Calu3 (cell line): ENCODE results near the gene ASCC2. TPM values are rescaled to one million over a fixed set of nuclear protein-coding genes. Genes with fewer than 3 reads are reported as not detected.

Experiments used
- BruUV-seq: library from RNA; stranded (reverse); fragments of 400-500 nt; replicated peaks from 2 replicates; lab custom pipeline; 2021; lab: Mats Ljungman, UMichigan
- CTCF ChIA-PET: fragments of 300-600 bp; sonication (Branson Sonifier 250); formaldehyde crosslinking; loops from one replicate; lab custom pipeline; 2022; ENCODE audit warnings: antibody characterized with exemption; lab: Charles Lee
- DNase-seq: peaks from one replicate; pipeline ENCODE4 v3.0.0; 2022
- H3K27ac Mint-ChIP-seq: one replicate; pipeline ENCODE4 v1.8.0; 2022; ENCODE audit warnings: mixed read lengths; ENCODE audit not compliant: unreplicated experiment
- H3K27me3 Mint-ChIP-seq: one replicate; pipeline ENCODE4 v1.8.0; 2022; ENCODE audit warnings: mixed read lengths; ENCODE audit not compliant: unreplicated experiment
- H3K36me3 Mint-ChIP-seq: one replicate; pipeline ENCODE4 v1.8.0; 2022; ENCODE audit warnings: mild to moderate bottlenecking, moderate library complexity, mixed read lengths; ENCODE audit not compliant: insufficient read depth, unreplicated experiment
- H3K4me1 Mint-ChIP-seq: one replicate; pipeline ENCODE4 v1.8.0; 2022; ENCODE audit warnings: mild to moderate bottlenecking, low read depth, mixed read lengths; ENCODE audit not compliant: unreplicated experiment
- H3K4me3 Mint-ChIP-seq: one replicate; pipeline ENCODE4 v1.8.0; 2022; ENCODE audit warnings: mild to moderate bottlenecking, low read depth, moderate library complexity, mixed read lengths; ENCODE audit not compliant: unreplicated experiment
- H3K9me3 Mint-ChIP-seq: one replicate; pipeline ENCODE4 v1.8.0; 2022; ENCODE audit warnings: low read depth, mixed read lengths; ENCODE audit not compliant: unreplicated experiment
- intact Hi-C: fragments of 100-400 bp; cut with micrococcal nuclease; formaldehyde crosslinking; loops from one replicate; pipeline ENCODE4 v1.10.0; 2022; ENCODE audit not compliant: unreplicated experiment
- total RNA-seq: library from RNA; stranded (reverse); gene quantifications from 2 replicates; pipeline ENCODE4 v1.2.3, GENCODE V29; 2022
- TF ChIP-seq, protein P1 (sequence below): fragments of 200-600 bp; IDR thresholded peaks from one replicate; pipeline ENCODE4 v1.8.0; 2022; ENCODE audit warnings: antibody characterized with exemption; ENCODE audit not compliant: unreplicated experiment

Gene ASCC2
- total RNA-seq, 1 experiment from 2014 or later: 62.6 TPM

DNA sequence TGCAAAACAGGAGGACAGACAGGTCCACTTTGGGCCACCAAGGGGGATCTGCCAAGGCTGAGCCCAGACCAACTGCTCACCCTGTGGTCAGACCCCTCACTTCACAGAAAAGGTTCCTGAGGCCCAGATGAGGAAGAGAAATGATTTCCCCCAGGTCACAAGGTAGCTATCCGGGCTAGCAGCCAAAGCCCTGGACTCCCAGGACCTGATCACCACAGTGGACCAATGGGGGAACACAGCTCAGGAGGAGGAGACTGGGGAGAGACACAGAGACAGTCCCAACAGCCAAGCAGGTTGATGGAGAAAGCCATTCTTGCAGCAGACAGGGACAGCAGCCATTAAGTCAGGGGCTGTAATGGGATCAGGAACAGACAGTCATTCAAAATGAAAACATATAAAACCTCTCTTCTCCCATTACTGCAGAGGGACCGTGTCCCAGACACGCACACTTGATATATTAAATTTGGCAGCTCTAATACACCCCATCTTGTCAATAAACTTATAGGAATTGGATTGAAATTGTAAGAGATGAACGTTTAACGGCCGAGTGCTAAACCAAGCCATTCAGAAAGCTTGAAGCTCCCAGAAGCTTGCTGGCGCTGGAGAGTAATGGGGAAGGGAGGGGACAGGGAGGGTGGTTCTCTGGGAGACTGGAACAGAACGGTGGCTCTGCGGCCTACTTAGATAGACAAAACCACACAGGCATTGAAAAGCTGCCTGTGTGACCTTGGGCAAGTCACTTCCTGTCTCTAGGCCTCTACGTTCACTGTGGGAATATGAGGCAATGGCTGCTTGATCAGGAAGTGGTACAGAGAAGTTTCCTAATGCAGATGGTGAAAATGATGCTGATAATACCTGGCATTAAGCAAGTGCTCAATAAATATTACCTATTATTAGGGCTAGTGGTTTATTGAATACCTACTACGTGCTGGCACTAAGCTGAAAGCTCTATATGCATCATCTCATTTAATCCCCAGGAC, 87.2 kb downstream of the ASCC2 start:
- no peak for DNase-seq

DNA sequence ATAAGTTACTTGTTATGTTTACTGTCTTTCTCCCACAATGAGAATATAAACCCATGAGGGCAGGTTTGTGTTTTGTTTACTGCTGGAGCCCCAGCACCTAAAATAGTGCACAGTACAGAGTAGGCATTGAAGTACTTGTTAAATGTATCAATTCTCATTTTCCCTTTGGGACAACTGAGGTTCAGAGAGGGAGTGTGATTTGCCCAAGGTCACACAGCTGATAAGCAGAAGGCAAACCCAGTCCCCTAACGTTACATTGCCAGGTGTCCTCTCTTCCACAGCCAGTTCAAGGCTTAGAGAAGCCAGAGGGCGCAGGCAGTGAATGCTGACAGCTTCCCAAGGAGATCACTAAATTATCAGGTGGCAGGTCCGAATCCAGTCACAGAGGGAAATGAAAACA, 88.0 kb downstream of the ASCC2 start:
- CTCF ChIA-PET: no interaction called here
- no peak for DNase-seq

More for the DNA sequence above, 87.2 kb downstream of the ASCC2 start:
- intact Hi-C loops: no loop called here
- CTCF ChIA-PET: interaction anchor here (0.6 to 0.7 kb wide), 2 partner anchors 76 to 310 kb away, joined by 3 to 6 read pairs; no protein-coding TSS in a partner anchor
- Mint-ChIP-seq H3K9me3 (no peaks in the 10 kb centered on the region), H3K27ac (no peak overlapping the region), H3K4me1 (peaks cover 9% of the 10 kb centered on the region), H3K36me3 (peaks cover 5% of the 10 kb centered on the region), H3K4me3 (no peak overlapping the region), H3K27me3 (no peaks in the 10 kb centered on the region)
- TF ChIP-seq, protein P1, sequence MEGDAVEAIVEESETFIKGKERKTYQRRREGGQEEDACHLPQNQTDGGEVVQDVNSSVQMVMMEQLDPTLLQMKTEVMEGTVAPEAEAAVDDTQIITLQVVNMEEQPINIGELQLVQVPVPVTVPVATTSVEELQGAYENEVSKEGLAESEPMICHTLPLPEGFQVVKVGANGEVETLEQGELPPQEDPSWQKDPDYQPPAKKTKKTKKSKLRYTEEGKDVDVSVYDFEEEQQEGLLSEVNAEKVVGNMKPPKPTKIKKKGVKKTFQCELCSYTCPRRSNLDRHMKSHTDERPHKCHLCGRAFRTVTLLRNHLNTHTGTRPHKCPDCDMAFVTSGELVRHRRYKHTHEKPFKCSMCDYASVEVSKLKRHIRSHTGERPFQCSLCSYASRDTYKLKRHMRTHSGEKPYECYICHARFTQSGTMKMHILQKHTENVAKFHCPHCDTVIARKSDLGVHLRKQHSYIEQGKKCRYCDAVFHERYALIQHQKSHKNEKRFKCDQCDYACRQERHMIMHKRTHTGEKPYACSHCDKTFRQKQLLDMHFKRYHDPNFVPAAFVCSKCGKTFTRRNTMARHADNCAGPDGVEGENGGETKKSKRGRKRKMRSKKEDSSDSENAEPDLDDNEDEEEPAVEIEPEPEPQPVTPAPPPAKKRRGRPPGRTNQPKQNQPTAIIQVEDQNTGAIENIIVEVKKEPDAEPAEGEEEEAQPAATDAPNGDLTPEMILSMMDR: no peak
- BruUV-seq: no TSS peak

DNA sequence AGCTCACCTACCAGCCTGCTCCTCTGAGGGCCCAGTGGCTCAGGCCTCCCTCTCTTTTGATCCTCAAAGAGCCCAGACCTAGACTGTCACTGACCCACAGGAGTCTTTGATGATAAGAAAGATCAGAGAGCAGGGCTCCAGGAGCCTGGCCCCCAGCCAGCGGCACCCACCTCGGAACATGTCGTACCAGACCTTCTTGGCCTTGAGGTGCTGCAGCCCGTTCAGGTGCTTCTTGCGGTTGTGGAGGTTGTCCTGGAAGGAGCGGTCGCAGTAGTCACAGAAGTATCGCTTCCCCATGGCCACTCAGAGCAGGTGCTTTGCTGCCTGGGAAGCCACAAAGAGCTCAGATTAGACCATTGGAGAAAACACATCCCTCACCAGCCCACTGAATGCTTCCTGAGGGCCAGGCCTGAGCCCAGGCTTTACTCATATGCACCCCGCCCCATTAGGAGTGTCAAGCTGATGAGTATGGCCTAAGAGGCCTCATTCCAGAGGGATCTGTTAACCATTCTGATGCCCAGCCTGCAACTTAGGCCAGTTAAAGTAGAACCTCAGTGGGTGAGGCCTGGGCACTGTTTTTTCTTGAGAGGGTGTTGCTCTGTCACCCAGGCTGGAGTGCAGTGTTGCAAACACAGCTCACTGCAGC, 89.7 kb downstream of the ASCC2 start:
- intact Hi-C loops: no loop called here
- no peaks in the 10 kb centered on the region for H3K27me3 Mint-ChIP-seq

More for the DNA sequence above, 88.0 kb downstream of the ASCC2 start:
- intact Hi-C loops: no loop called here
- Mint-ChIP-seq H3K27me3 (no peaks in the 10 kb centered on the region), H3K36me3 (peaks cover 5% of the 10 kb centered on the region), H3K4me3 (no peak overlapping the region), H3K27ac (no peak overlapping the region), H3K9me3 (no peaks in the 10 kb centered on the region), H3K4me1 (peaks cover 9% of the 10 kb centered on the region)
- TF ChIP-seq, protein P1: no peak
- no TSS peak for BruUV-seq

DNA sequence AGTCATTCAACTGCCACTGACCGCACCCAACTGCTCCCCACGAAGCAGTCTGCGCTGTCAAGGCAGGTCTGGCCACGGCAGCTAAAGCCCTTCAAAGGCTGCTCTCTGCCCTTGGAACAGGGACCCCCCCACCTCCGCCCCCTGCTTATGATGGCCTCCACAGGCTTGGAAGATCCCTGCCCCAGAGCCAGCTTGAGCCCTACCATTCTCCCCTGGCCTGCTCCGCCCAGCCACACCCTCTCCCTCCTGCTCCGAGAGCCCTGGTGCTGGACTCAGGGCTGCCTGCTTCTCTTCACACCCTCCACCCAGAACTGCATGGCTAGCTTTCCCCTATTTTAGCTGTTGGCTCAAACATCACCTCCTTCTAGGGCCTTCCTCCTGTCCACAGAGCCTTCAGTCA, 90.2 kb downstream of the ASCC2 start:
- Mint-ChIP-seq H3K9me3 (no peaks in the 10 kb centered on the region), H3K4me3 (no peak overlapping the region), H3K4me1 (peaks cover 9% of the 10 kb centered on the region), H3K27me3 (no peaks in the 10 kb centered on the region), H3K36me3 (peaks cover 5% of the 10 kb centered on the region), H3K27ac (no peak overlapping the region)
- no TSS peak for BruUV-seq
- TF ChIP-seq, protein P1: no peak
- CTCF ChIA-PET: interaction anchor here (0.6 kb wide), 1 partner anchor 339 kb away, joined by 4 read pairs; no protein-coding TSS in a partner anchor
- no peak for DNase-seq
- intact Hi-C loops: no loop called here

More for the DNA sequence above, 89.7 kb downstream of the ASCC2 start:
- CTCF ChIA-PET: interaction anchor here (0.6 kb wide), 1 partner anchor 339 kb away, joined by 4 read pairs; no protein-coding TSS in a partner anchor
- TF ChIP-seq, protein P1: no peak
- BruUV-seq: no TSS peak
- DNase-seq: no peak
- H3K9me3 Mint-ChIP-seq: no peaks in the 10 kb centered on the region
- H3K27ac Mint-ChIP-seq: no peak overlapping the region
- peaks cover 5% of the 10 kb centered on the region for H3K36me3 Mint-ChIP-seq
- H3K4me3 Mint-ChIP-seq: no peak overlapping the region
- peaks cover 9% of the 10 kb centered on the region for H3K4me1 Mint-ChIP-seq
